Caki2 (cell line): ENCODE results near the gene PRX. TPM values are rescaled to one million over a fixed set of nuclear protein-coding genes. Genes with fewer than 3 reads are reported as not detected.
A peak's percentile ranks its signal among the peaks of the same experiment; 100 is the strongest.

Experiments
- DNase-seq: peaks from one replicate; pipeline ENCODE4 v3.0.0-alpha.2; 2015; ENCODE audit warnings: low read depth
- in situ Hi-C: cut with HindIII; loops from 2 replicates; pipeline ENCODE4 v1.10.0; 2016; ENCODE audit warnings: low sequenced_read_pairs, low pct_unique_long_range_greater_than_20kb, mixed read lengths
- total RNA-seq: library from RNA; depleted of rRNA; stranded (reverse); fragments of >200 nt; shearing (Covaris generic); gene quantifications from 2 replicates; pipeline ENCODE4 v1.2.3, GENCODE V29; 2014; ENCODE audit warnings: low replicate concordance

PRX gene
- total RNA-seq, 1 experiment from 2014 or later: 5.3 TPM

DNA sequence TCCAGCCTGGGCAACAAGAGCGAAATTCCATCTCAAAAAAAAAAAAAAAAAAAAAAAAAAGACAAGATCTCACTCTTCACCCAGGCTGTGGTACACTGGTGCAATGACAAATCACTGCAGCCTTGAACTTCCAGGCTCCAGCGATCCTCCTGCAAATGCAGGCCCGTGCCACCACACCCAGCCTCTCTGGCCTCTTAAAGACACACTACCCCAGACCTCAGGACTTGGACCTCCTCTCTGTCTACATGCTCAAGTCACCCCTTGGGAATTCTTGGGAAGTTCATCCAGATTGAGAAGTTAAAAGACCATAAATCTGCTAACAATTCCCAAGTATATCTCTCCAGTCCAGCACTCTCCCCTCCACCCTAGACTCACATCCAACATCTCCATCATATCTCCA lies 12.6 kb downstream of the PRX start:
- in situ Hi-C loops: no loop called here

GRCh38 chr19:40398417-40399131 lies 14.6 kb downstream of the PRX start:
- DNase-seq: no peak
- in situ Hi-C loops: no loop called here

More for the DNA sequence above, 12.6 kb downstream of the PRX start:
- no peak for DNase-seq

DNA sequence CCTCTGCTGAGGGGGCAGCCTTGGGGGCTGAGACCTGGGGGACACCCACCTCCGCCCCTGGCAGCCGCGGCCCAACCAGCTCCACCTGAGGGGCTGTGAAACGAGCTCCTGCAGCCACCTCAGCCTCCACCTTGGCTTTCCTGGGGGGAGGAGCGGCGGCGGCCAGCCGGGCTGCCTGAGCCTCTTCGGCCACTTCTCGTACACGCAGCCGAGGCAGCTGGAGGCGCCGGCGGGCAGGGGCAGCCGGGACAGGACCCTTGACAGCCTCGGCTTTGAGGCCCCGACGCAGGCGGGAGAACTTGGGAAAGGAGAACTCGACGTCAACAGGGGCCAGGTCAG lies 15.6 kb downstream of the PRX start:
- in situ Hi-C loops: no loop called here
- no peak for DNase-seq

GRCh38 chr19:40396886-40397567 lies 16.2 kb downstream of the PRX start:
- DNase-seq: no peak
- in situ Hi-C loops: no loop called here

GRCh38 chr19:40395956-40396355 lies 17.2 kb downstream of the PRX start:
- in situ Hi-C loops: no loop called here
- no peak for DNase-seq

DNA sequence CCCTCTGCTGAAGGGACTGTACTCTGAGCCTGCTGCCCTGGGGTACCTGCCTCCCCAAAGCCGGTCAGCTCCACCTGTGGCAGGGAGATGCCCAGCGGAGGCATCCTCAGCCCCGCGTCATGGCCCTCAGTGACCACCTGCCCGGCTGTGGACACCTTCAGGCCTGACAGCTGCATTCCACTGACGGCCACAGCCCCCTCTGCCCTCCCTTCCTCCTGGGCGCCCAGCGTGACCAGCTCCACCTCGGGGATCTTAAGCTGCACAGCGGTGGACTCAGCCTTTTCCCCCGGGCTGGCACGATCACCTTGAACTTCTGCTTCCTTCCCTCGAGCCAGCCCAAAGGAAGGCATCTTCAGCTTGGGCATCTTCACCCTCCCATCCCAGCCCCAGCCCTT lies 18.4 kb downstream of the PRX start:
- in situ Hi-C loops: no loop called here
- peak; percentile 35 for DNase-seq

GRCh38 chr19:40393894-40394815 lies 19.0 kb downstream of the PRX start:
- DNase-seq: no peak

GRCh38 chr19:40392894-40393517 lies 20.2 kb downstream of the PRX start:
- in situ Hi-C loops: no loop called here
- DNase-seq: no peak

More at GRCh38 chr19:40393894-40394815, 19.0 kb downstream of the PRX start:
- in situ Hi-C loops: no loop called here

- in situ Hi-C loops: no loop called here
Measured at GRCh38 chr19:40392123-40392522, 21.1 kb downstream of the PRX start.

DNA sequence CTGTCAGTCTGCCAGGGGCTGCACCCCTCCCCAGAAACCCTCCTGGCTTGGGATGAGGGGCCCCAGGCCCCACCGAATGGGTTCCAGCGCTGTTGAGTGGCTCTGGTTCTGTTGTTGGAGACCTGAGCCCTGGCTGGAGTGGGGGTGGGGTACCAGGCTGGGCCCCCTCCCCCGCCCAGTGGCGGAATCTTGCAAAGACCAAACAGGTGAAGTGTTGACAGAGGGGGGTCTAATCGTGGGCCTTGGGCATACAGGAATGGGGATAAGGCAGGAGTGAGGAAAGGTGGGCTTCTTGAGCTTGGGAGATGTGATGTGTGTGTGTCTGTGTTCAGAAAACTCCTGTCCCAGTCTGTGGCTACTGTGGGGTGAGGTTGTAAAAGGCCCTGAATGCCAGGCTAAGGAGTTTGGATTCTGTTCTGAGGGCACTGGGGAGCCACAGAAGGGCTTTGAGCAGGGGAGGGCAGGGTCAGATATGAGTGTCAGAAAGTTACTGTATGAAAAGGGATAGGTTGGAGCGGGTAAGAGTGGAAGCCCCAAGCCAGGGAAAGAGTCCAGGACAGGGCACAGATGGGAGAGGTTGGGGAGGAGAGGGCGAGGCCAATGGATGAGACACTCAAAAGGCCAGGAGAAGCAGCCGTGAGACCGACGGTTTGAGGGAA lies 23.0 kb downstream of the PRX start, which contains the start of gene HIPK4:
HIPK4 (minus strand) TSS at position 98 of the 659 bp plus-strand sequence. CDS start 279 bp downstream, outside the sequence.
- DNase-seq: no peak
- in situ Hi-C loops: no loop called here

More at GRCh38 chr19:40392123-40392522, 21.1 kb downstream of the PRX start:
- no peak for DNase-seq

- DNase-seq: no peak
- in situ Hi-C loops: no loop called here
Measured at GRCh38 chr19:40389404-40390083, 23.6 kb downstream of the PRX start.

GRCh38 chr19:40388481-40388880 lies 24.7 kb downstream of the PRX start:
- in situ Hi-C loops: no loop called here
- DNase-seq: no peak

DNA sequence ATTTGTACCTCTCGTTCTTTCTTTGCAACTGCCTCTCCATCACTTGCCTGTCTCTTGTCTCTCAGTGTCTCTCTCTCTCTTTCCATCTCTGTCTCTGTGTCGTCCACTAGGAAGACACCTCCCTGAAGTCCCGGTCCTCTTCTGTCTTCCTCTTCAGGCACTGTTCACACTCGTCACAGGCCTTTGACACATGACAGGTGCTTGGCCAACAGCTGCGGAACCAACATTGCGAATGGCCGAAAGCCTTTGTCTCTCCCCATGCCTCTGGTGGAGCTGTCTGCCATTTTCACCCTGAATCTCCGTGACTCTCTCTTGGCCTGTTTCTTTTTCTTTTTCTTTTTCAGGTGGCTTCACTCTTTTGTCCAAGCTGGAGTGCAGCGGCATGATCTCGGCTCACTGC lies 26.0 kb downstream of the PRX start:
- no peak for DNase-seq
- in situ Hi-C loops: no loop called here

- in situ Hi-C loops: no loop called here
- no peak for DNase-seq
Measured at GRCh38 chr19:40383668-40384248, 29.4 kb downstream of the PRX start.

DNA sequence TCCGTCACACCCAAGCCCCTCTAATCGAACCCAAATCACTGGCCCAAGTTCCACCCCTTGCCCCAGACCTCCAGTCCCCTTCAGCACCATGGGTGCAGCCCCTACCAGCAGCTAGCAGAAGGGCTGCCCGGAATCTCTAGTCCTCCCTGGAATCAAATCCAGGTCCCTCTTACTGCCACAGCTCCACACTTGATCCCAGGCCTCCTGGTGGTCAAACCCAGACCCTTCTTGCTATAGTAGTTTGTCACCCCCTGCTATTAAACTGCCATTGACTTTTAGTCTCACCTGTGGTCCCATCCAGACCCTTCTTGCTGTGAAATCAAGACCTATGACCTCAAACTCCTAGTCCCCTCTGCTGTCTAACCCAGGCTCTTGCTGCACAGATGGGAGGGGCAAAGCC lies 31.9 kb downstream of the PRX start:
- in situ Hi-C loops: no loop called here
- no peak for DNase-seq

DNA sequence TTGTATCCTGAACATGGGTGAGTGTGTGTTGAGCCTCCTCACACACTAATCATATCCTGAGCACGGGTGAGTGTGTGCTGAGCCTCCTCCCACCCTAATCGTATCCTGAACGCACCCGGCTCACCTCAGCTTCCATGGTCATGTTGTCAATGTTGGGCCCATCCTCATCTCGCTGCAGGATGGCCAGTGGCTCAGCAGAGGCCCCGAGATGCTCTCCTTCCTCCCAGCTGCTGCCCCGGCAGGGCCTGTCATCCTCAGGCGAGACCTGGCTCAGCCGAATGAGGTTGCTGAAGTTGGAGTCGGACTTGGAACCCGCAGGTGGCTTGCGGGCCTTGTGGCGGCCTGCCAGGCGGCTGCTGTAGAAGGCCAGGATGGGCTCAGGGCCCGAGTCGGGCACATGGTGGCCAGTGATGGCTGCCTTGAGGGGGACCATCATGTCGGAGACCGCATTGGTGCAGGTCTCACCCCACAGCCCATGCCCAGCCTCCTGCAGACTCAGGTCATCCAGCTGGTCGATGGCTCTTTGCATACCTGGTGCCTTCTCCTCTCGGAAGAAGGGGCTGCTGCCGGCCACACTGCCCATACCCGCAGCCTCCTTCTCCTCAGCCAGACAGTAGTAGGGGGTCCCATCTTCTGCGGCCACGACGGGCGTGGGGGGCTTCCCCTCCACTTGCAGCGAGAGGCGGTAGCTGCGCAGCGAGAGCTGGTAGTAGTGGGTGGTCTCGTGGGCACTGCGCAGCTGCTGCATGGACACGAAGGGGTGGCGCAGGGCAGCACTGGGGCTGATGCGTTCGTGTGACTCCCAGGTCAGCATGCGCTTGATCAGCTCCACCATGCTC lies 32.8 kb downstream of the PRX start:
- in situ Hi-C loops: no loop called here
- DNase-seq: no peak
